ENCODE results near the gene CAMTA1. TPM values are rescaled to one million over a fixed set of nuclear protein-coding genes. Genes with fewer than 3 reads are reported as not detected.

The CAMTA1 gene
- total RNA-seq, 1 experiment from 2014 or later = 69.5 TPM

DNA sequence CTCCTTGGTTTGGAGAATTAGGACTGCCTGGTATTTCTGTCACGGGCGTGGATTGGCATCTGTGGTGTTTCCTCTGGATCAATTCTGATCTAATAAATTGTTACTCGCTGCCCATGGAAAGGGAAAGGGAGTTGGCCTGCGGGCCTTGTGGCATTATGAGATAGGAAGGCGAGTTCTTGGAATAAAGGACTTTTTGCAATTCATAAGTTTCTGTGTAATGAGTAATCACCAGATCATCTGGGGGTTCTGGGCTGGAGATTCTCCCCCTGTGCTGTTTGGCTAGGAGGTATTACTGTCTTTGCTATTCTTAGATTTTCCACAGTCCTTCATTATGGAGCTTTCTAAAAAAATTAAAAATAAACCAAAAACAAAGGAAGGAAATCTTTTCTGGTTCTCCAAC is 315.9 kb downstream of the CAMTA1 start:
- H4K20me1 ChIP-seq (ENCODE audit: insufficient read depth) = no peaks in the 10 kb centered on the region
- no peaks in the 10 kb centered on the region for H3K4me1 ChIP-seq (ENCODE audit: control insufficient read depth in 1 of 2, insufficient read depth in 2 of 2, low read length in 2 of 2)
- BruUV-seq (replicated peaks) = no TSS peak
- no peaks in the 10 kb centered on the region for H3K9me2 ChIP-seq (ENCODE audit: insufficient read depth)
- TF ChIP-seq ELF1 (IDR thresholded peaks at IDR 0.05; ENCODE audit: borderline replicate concordance, low read depth) (no peak), RAD21 (IDR thresholded peaks at IDR 0.05; ENCODE audit: low read depth) (no peak), EZH2phosphoT487 (IDR thresholded peaks at IDR 0.05; ENCODE audit: borderline replicate concordance) (no peak), SIN3A (IDR thresholded peaks at IDR 0.05; ENCODE audit: low read depth) (no peak), CBX3 (IDR thresholded peaks at IDR 0.05; ENCODE audit: low read depth) (no peak)
- H3K4me2 ChIP-seq (ENCODE audit: low read length) = no peak overlapping the region
- H3K36me3 ChIP-seq (ENCODE audit: control insufficient read depth in 1 of 2, insufficient read depth in 2 of 2, low read length in 2 of 2) = no peaks in the 10 kb centered on the region
- ChIA-PET RAD21 (ENCODE audit: low non-redundant PET in 1 of 2, low total read pairs in 2 of 2, uncharacterized antibody in 2 of 2, unreplicated experiment in 2 of 2) (no interaction called here), CTCF (no interaction called here), POLR2A (no interaction called here)
- intact Hi-C loops (cut with micrococcal nuclease) = no loop called here
- peaks cover 0 to 9% of the 10 kb centered on the region in 2 experiments; a peak in 1 of 4 replicates for H3K9me3 ChIP-seq (ENCODE audit: control insufficient read depth in 1 of 2, insufficient read depth in 1 of 2, low read depth in 1 of 2, low read length in 2 of 2)
- H3K27me3 ChIP-seq (ENCODE audit: insufficient read depth, low read length) = peaks cover 44% of the 10 kb centered on the region
- ATAC-seq (no peak), DNase-seq (ENCODE audit: low read depth, low spot score) (no peak)
- H3K4me3 ChIP-seq (replicated peaks in 1 of 2; ENCODE audit: low read depth in 1 of 2, low read length in 2 of 2) = no peak overlapping the region
- H3K9ac ChIP-seq (ENCODE audit: low read length) = no peak overlapping the region
- H3K27ac ChIP-seq (ENCODE audit: low read depth, low read length) = no peak overlapping the region
- H2AFZ ChIP-seq (ENCODE audit: low read depth, low read length, poor library complexity, severe bottlenecking) = no peak overlapping the region
- H3K79me2 ChIP-seq (ENCODE audit: insufficient read depth, low read length) = no peaks in the 10 kb centered on the region

DNA sequence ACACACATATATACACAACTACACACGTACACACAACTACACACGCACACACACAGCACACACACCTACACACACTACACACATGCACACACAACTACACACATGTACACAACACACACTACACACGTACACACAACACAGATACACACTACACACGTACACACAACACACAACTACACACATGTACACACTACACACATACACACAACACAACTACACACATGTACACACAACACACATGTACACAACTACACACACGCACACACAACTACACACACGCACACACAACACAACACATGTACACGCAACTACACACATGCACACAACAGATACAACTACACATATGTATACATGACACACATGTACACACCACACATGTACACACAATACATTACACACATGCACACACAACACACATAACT is 318.1 kb downstream of the CAMTA1 start:
- no peaks in the 10 kb centered on the region for H3K4me1 ChIP-seq (ENCODE audit: control insufficient read depth in 1 of 2, insufficient read depth in 2 of 2, low read length in 2 of 2)
- POLR2A ChIA-PET = no interaction called here
- no peaks in the 10 kb centered on the region for H3K79me2 ChIP-seq (ENCODE audit: insufficient read depth, low read length)
- ATAC-seq = no peak
- H3K9me2 ChIP-seq (ENCODE audit: insufficient read depth) = no peaks in the 10 kb centered on the region
- H3K4me2 ChIP-seq (ENCODE audit: low read length) = no peak overlapping the region
- peaks cover 0 to 9% of the 10 kb centered on the region in 2 experiments; a peak in 1 of 4 replicates for H3K9me3 ChIP-seq (ENCODE audit: control insufficient read depth in 1 of 2, insufficient read depth in 1 of 2, low read depth in 1 of 2, low read length in 2 of 2)
- RAD21 ChIA-PET (ENCODE audit: low non-redundant PET in 1 of 2, low total read pairs in 2 of 2, uncharacterized antibody in 2 of 2, unreplicated experiment in 2 of 2) = no interaction called here
- no peak overlapping the region for H3K27ac ChIP-seq (ENCODE audit: low read depth, low read length)
- no peak overlapping the region for H2AFZ ChIP-seq (ENCODE audit: low read depth, low read length, poor library complexity, severe bottlenecking)
- H3K4me3 ChIP-seq (replicated peaks in 1 of 2; ENCODE audit: low read depth in 1 of 2, low read length in 2 of 2) = no peak overlapping the region
- no peak for TF ChIP-seq JUND (IDR thresholded peaks at IDR 0.05)
- no peak for TF ChIP-seq CEBPB (IDR thresholded peaks at IDR 0.05; ENCODE audit: low read depth)
- no peak for TF ChIP-seq ZNF274 (IDR thresholded peaks at IDR 0.05; ENCODE audit: low read depth, low read length)
- no peak for TF ChIP-seq CBX3 (IDR thresholded peaks at IDR 0.05; ENCODE audit: low read depth)
- TF ChIP-seq, protein P1, sequence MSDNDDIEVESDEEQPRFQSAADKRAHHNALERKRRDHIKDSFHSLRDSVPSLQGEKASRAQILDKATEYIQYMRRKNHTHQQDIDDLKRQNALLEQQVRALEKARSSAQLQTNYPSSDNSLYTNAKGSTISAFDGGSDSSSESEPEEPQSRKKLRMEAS (IDR thresholded peaks at IDR 0.05) = no peak
- no peak for TF ChIP-seq ELF1 (IDR thresholded peaks at IDR 0.05; ENCODE audit: borderline replicate concordance, low read depth)
- no peak for TF ChIP-seq EZH2 (IDR thresholded peaks at IDR 0.05)
- intact Hi-C loops (cut with micrococcal nuclease) = no loop called here
- BruUV-seq (replicated peaks) = no TSS peak
- CTCF ChIA-PET = no interaction called here
- no peaks in the 10 kb centered on the region for H4K20me1 ChIP-seq (ENCODE audit: insufficient read depth)
- peak; percentile 13 for DNase-seq (ENCODE audit: low read depth, low spot score)
- H3K36me3 ChIP-seq (ENCODE audit: control insufficient read depth in 1 of 2, insufficient read depth in 2 of 2, low read length in 2 of 2) = no peaks in the 10 kb centered on the region
- H3K27me3 ChIP-seq (ENCODE audit: insufficient read depth, low read length) = peaks cover 46% of the 10 kb centered on the region
- H3K9ac ChIP-seq (ENCODE audit: low read length) = no peak overlapping the region

Measured in HCT116 (cell line).